GM19452 (cell line): ENCODE measurements around the gene RBM38.
A peak's percentile ranks its signal among the peaks of the same experiment; 100 is the strongest.

Experiments used
- ATAC-seq: cut with Tn5 transposase; IDR thresholded peaks from one replicate; pipeline ENCODE4 v1.9.1; 2021; ENCODE audit not compliant: unreplicated experiment

The RBM38 gene

DNA sequence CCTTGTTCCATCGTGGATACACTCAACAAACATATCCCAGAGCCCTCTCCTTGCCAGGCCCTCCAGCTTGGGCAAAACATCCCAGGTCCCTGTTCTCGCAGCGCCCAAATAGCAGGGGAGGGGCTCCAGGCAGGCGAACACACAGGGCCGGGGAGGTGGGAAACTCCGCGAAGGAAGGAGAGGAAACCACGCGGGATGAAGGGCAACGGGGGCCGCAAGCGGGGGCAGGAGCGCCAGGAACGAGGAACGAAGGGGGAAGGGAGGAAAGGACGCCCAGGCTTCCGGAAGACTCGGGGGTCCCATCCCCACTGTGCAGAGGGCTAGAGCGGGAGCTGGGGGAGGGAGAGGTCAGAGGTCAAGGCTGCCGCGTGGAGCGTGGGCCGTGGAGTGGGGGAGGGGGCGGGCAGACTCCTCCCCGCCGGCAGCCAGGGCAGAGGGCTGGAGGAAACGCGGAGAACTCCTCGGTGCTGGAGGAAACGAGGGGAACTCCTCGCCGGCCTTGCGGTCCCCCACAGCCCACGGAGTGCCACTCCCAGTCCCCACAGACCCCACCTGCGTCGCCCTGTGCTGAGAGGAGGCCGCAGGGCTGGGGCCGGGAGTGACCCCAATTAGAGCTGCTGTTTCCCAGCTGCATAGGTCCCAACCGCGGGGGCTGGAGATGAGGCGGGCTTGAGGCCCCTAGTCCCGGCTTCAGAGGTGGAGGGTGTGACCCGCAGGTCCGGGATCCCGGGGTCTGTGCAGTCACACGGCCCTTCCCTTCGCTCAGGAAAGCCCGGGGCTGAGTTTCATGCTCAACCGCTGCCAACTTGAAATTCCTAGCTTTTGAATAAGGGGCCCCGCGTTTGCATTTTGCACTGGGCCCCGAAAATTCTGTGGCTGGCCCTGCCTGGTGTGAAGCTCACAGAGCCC, 1.2 kb upstream of the RBM38 start:
- ATAC-seq = no peak

DNA sequence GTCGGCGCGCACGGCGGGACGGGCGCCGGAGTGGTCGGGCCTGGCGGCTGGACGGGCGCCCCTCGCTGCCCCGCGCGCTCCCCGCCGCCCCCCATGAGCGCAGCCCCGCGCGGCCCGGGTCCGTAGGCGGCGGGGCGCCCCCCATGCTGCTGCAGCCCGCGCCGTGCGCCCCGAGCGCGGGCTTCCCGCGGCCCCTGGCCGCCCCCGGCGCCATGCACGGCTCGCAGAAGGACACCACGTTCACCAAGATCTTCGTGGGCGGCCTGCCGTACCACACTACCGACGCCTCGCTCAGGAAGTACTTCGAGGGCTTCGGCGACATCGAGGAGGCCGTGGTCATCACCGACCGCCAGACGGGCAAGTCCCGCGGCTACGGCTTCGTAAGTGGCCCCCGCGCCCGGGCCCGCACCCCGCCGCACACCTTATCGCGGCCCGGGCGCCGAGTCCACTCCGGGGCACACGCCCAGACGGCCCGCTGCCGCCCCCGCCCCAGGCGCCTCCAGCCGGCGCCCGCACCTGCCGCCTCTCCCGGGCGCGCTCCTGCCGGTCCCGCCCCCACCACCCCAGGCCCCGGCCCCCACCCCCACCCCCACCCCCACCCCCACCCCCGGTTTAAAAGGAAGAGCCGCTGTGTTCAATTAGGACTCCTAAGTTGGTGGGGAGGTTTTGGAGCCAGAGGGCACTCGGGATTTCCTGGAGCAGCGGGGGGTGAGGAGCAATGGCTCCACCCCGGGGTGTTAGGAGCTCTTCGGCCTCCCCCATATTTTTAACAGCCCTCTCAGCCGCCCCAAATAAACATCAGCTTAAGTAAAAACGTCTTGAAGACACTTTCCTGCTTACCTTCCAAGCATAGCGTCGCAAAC, 474 bp downstream of the RBM38 start:
- peak; percentile 10 for ATAC-seq

DNA sequence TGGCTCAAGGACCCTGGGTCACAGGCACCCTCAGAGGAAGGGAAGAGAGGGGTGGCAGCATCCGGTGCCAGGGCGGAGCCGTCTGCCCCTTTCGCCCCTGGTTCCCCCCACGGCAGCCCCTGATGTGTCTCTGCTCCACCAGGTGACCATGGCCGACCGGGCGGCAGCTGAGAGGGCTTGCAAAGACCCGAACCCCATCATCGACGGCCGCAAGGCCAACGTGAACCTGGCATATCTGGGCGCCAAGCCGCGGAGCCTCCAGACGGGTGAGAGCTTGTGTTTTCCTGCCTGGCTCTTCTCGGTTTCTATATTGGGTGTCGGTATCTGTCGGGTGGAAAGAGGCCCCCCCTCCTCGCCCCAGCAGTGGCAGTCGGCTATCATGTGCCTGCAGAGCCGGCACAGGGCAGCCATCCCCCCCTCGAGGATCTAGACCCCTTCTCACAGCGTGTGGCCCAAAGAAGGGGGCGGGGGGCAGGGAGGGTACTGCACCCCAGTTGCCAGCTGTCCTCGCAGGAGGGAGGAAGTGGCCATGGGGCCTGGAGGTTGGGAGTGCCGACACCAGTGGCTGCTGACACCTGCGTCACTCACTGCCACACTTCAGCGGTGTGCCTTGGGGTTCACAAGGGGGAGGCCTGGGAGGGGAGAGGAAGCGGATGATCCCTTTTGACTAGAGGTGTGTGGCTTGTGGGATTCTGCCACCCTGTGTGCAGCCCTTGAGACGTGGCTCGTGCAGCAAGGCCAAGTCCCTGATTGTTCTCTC, 1.5 kb downstream of the RBM38 start:
- ATAC-seq = no peak

DNA sequence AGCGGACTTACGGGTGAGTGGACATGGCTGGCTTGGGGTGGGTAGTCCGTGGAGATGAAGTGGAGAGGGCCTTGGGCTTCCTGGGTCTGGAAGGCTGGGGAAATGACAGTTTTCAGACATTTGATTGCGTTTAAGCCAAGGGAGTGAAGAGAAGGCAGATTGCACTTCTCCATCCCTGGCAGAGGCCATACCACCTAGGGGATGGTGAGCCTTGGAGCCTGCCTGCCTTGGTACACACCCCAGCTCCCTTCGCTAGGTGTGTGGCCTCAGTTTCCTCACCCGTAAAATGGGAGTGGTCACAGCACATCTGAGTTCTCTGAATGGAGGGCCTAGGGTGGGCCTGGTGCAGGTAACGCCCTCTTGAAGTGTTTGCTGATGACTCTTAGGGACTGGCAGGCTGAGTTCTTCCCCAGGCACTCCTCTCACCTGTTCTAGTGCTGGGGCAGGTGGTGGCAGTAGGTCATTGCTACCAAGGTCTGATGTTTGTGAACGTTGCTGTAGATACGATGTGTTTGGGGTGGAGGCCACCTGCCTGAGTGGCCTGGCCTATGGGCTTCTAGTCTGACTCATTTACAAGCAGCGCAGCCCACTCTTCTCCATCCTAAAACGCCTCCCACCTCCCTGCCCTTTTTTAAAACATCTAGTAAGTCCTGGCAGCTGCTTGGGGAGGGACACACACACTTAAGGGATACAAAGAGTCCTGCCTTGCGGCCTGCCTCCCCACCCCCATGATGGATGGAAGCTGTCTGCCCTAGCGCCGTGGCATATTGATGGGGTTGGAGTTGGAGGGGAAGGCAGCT, 2.3 kb downstream of the RBM38 start:
- no peak for ATAC-seq

DNA sequence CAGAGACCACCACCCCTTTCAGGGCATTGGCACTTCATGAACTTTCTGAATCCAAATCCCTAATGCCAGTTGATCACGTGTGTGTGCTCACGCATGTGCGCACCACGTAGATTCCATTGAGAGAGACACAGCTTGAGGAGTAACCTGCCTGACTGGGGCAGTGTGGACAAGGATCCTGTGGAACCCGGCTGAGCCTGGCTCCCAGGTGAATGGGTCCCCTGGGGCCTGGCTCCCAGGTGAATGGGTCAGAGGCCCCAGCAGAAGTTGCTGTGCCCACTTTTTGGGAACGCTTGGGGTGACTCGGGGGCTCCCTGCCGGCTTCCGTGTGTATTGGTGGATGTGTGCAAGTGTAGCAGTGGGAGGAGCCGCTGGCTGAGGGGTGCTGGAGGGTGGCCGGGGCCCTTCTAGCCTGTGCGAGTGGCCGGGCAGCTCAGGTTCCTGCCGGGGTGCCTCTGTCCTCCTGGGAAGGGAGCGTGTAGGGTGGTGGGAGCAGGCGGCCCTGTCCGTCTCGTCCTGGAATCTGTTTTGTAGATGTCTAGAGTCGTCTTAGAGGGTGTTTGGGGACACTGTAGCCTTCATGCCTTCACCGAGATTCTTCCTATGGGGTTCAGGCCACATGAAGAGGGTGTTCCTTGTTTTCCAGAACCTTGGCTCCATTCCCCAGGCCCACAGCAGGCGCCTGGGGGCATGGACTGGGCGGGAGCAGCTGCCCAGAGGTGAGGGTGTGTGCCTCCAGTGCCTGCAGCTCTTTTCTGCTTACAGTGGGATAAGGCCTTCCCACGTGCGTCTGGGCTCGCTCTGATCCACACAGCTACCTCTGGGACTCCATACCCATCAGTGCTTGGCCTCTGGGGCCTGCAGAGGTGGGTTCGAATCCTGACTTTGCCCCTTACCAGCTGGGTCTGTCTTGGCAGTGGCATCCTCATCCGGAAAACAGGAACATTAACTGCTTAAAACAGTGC, 3.2 kb downstream of the RBM38 start:
- ATAC-seq = no peak

DNA sequence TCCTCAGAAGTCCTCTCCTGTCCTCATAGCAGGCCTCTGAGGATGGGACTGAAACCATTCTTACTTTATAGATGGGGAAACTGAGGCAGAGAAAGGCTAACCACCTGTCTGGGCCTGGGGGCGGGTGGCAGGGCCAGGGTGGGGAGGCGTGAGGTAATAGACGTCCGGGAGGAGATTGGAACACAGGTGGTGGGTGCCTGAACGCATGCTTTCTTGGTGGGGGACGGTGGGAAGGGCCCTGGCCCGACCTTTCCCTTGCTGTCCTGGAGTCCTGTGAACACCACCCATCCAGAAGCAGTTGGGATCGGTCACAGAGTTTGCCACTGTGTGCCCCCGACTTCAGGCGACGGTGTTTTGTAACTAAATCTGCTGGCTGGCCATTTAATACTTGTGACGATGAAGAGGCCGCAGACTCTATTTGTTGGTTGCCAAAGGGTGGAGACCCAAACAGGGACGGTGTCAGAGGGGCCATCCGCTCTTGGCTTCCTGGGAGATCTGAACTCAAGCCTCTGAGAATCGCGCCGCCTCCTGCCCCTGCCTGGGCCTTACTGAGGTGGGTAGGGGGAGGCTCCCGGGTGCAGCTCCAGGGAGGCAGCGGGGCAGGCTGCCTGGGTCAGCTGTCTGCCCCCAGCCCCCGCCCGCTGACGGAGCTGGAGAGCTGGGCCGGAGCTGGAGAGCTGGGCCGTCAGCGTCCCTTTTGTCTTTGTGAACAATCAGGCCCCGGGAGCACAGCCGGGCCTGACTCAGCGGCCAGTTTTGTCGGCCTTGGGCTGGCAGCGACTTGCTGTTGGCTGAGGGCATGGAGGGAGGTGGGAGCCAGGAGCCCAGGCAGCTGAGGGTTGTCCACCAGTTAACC, 4.1 kb downstream of the RBM38 start:
- ATAC-seq = no peak

DNA sequence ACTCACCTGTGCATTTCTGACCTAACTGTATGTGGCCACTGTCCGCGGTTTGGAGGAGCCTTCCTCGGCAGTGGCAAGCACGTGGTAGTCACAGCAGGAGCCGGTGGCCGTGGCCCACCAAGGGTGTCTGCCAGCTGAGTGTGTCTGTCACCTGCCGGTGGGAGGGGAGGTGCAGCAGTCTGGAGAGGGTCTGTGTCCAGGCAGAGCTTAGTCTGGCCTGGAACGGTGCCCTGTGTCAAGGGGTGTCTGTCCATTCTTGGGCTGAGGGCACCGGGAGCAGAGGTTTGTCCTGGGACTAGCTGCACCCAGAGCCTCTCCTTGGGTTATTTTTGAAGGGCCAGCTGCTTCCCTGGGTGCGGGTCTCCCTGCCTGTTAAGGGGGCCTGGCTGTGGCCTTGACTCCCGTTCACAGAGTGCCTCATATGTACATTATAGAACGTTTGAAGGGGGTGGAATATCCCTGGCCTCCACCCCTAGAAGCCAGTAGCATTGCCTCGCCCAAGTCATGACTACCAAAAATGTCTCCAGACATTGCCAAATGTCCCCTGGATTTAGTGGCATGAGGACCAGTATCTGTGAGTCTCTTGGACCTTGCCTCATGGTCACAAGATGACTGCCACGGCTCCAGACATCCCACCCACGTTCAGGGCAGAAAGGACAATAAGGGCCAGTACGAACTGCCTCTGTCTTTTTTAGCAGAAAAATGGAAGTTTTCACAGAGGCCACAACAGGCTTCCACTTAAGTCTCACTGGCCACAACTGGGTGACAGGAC, 5.2 kb downstream of the RBM38 start:
- no peak for ATAC-seq

DNA sequence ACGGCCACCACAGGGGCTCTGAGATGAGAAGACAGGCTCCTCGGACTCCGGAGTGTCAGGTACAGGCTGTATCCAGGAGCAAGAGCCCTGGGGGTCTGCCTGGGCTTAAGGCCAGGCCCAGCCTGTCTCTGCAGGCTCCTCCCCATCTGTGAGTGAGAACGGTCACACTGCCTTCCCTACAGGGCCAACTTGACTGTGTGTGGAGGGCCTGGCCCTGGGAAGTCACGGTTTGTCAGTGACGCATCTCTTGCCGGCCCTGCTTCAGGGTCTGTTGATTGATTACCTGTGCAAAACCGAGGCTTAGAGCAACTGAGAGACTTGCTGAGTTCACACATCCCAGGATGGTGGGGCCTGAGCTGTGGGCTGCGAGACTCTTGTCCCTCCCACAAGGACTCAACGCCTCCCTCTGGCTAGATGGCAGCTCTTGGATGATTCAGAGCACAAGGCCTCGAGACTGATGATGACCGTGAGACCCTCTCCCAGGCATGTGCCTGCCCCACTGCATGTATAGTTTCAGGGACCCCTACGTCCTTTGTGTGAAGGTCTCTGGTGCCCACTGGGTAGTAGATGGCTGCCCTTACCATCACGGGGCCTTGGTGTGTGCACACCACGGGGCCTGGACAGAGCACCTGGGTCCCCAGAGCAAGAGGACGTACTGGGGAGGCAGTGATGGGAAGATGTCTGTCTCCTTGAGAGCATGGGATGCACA, 5.9 kb downstream of the RBM38 start:
- no peak for ATAC-seq

DNA sequence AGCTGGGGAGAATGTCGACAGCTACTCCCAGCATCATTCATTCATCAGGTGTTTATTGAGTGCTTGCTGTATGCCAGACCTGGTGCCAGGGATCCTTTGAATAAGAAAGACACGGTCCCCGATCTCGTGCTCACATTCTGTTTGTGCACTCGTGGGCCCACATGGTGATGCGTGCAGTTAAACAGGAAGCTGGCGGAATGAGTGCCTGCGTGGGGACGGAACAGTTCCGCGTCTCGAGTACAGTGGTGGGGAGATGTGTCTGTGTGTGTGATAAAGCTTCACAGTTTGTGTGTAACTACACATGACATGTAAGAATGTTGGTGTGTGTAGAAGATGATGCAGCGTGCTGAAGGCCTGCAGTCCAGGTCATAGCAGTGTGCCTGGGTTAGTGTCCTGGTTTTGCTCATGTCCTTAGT, 6.5 kb downstream of the RBM38 start:
- peak; percentile 7 for ATAC-seq

DNA sequence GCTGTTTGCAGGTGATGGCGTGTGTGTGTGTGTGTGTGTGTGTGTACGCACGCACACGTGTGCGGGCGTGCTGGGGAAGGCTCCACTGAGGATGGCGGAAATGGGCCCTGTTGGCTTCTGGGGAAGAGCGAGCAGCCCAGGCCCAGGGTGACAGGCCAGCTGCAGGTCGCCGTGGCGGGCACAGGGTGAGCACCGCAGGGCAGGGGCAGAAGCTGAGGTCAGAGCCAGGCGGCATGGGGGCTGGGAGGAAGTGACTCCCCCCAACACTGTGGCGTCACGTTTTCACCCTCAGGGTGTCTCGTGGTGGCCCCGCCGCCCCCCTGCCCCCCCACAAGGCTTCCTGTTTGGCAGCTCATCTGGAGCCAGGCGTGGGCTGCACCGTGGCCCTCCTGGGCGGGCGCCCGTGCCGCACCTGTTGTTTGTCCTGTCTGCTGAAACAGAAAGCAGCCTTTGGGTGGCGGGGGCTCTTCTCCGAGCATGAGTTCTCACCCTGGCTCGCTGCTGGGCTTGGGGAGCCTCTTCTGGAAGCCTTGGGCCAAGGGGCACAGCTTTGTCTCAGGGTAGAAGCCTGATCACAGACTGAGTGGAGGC, 7.1 kb downstream of the RBM38 start:
- peak; percentile 62 for ATAC-seq

DNA sequence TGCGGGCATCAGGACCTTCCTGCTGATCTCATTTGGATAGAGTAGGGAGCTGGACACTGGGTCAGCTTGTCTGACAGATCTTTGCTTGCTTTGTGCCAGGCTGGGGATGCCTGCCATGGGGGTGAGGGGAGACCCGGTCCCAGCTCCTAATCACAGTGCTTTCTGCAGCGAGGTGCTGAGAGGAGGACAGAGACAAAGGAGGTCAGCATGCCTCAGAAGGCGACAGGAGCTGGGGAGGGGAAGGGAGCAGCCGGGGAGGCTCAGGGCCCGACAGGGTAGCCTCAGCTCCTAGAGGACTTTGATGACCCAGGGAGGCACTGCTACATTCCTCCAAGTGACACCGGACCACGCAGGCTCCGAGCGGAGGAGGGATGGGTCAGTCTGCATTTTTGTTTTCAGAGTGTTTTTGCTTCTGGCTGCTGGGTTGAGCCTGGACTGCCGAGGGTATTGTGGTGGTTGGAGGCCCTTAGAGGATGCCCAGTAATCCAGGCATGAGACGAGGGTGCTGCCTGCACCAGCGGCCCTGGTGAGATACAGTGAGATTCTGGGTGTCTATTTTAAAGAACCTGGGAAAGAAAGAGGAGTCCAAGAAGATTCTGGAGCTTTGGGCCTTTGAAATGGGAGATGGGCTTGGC, 7.8 kb downstream of the RBM38 start:
- ATAC-seq = no peak

DNA sequence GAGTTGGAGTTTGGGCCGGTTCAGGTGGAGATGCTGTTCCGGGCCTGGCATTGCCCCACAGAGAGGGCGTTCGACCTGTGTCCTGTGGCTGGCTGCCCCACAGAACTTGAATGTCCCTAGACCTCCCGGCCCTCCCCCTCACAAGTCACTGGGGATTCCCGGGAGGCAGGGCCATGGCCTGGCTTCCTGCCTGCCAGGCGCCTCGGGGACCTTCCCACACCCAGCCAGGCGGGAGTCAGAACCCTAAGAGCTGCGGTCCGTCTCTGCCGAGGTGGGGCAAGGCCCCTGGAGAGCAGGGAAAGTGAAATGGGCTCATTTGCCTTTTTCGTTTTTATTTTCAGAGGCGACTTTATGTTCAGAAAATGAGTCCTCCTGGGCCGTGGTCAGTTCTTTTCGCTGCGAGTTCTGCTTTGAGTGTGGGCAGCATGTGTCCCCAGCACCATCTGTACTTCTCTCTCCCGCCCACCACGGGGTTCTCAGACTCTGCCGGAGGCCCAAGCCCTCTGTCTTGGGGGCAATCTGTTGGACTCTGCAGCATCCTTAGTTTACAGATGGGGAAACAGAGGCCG, 8.5 kb downstream of the RBM38 start:
- ATAC-seq = peak; percentile 36

DNA sequence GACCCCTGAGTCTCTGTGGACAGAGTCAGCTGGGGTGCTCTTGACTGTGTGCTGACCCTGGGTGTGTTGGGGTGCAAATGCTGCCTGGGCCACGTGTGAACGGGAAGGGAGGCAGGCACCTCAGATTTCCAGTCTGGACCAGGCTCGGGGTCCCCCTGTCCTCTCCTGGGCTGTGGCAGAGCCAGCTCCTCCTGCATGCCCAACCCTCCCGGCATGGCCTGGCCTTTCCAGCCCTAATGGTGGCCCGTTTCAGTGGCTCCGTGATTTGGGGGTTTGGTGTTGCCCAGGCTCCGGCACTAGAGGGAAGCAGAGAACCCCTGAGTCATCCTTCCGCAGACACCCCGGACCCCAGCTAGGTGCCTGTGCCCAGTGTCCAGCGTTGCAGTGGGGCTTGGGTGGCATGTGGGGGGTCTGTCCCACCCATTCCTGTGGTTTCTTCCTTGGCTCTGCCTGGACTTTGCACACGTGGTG, 9.1 kb downstream of the RBM38 start:
- ATAC-seq = no peak

DNA sequence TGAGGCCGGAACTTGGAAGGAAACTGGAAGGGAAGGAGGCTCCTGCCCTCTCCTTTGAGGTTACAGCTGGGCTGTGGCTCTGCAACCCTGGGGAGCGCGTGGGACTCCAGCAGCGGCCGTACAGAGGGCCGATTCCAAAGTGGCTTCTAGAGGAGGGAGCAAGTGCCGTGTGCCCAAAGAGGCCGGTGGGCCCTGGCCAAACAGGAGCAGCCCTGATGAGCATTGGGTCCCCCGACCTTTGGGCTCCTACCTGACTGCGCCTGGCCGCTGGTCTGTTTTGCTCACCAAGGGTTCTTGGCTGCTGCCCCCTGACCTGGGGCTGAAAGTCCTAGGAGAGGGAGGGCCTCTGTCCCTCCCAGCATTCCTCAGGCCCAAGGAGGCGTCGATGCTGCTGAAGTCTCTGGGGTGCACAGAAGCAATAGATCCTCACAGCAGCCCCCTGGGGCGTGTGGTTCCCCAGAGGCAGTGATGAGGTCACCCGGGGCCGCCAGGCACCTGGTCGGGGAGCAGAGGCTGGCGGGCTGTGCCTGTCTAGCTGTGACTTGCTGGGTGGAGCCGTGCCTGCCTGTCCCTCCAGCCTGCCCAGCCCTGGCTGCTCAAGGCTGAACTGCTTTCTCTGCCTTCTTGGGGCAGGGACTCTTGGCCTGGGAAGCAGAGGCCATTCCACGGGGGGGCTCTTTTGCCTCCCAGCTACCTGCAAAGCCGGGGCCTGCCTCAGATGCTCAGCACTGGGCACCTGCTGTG, 9.8 kb downstream of the RBM38 start:
- ATAC-seq = no peak

DNA sequence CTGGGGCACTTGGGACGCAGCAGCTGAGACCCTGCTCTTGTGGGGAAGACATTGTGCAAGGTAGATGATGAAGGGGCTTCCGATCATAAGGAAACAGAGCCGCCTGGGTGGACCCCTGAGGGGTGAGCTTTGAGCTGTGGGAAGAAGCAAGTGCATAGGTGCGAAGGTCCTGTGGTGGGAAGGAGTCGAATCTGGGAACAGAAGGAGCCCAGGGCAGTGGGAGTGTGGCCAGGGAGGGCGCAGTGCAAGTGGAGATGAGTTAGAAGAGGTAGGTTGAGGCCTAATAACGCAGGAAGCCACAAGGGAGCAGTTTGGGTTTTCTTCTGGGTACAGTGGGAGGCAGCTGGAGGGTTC, 10.3 kb downstream of the RBM38 start:
- ATAC-seq = no peak
